Heart left ventricle (tissue), 13 donors: ENCODE measurements around the gene ARHGAP44.

ENCODE experiments used
- POLR2A ChIP-seq, 2 donors: fragments of 450-650 bp; IDR thresholded peaks; one replicate each; pipeline ENCODE4 v1.6.1; 2017; ENCODE audit warnings: antibody characterized with exemption in 2 of 2, mild to moderate bottlenecking in 2 of 2, moderate library complexity in 2 of 2
- TF ChIP-seq, protein P1 (sequence below), 12 donors: fragments of 200-600 bp; sonication (generic) in 4 of 12; IDR thresholded peaks; one replicate each; pipeline versions ENCODE4 v1.5.0 to v1.8.0; 2018 to 2022; ENCODE audit warnings: antibody characterized with exemption in 12 of 12, mild to moderate bottlenecking in 5 of 12
- donor health status: ischemic (EF 13 %, LVEDD 7.1; RV severe dilation, severe dysfunction).
- donor health status: DM: no; HTN: yes; CAD: no.
- donor health status: DM: no; HTN: no; CAD: no.
- donor health status: ischemic (EF 25% LVEDD 6.9; RV normal size, moderate dysfunction).
- donor health status: ischemic (EF 25% LVEDD 5.7; RV mildly dilated, moderate dysfunction).
- donor health status: ischemic (EF 35%, LVEDD 5.7; RV mildly dilated, moderate dysfunction).
- donor health status: nonischemic (EF 11% LVEDD 7.7; RV severe dilation, severe dysfunction).
- donor health status: DM: yes; HTN: yes; CAD: no.
- donor health status: PGD.
- donor health status: ischemic (EF 29% LVEDD 5.4; RV normal size, mild dysfunction).
- donor health status: nonischemic (EF 23%, LVEDD 6.1; RV moderate dilation, normal function).

DNA sequence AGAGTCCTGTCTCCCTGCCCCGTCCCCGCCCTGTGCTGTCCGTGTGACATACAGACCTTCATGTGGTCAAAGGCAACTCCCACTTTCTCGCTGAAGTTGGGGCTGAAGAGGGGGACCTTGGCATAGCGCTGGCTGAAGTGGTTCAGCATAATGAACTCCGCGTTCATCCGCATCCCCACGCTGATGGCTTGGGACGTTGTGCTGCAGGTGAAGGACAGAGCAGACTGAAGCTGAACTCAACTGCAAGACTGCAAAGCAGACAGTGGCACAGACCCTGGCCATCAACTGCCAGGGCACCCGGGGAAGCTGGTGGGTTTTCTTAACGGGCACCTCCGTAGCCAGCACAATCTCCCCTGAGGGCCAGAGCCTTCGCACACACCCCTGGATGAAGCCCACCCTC is 204.3 kb downstream of the ARHGAP44 start:
- TF ChIP-seq, protein P1, sequence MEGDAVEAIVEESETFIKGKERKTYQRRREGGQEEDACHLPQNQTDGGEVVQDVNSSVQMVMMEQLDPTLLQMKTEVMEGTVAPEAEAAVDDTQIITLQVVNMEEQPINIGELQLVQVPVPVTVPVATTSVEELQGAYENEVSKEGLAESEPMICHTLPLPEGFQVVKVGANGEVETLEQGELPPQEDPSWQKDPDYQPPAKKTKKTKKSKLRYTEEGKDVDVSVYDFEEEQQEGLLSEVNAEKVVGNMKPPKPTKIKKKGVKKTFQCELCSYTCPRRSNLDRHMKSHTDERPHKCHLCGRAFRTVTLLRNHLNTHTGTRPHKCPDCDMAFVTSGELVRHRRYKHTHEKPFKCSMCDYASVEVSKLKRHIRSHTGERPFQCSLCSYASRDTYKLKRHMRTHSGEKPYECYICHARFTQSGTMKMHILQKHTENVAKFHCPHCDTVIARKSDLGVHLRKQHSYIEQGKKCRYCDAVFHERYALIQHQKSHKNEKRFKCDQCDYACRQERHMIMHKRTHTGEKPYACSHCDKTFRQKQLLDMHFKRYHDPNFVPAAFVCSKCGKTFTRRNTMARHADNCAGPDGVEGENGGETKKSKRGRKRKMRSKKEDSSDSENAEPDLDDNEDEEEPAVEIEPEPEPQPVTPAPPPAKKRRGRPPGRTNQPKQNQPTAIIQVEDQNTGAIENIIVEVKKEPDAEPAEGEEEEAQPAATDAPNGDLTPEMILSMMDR (IDR thresholded peaks at IDR 0.05): no peak
- no peak for TF ChIP-seq POLR2A (IDR thresholded peaks at IDR 0.05)
